Kidney capillary endothelial cell (primary cell): ENCODE measurements around the gene AKAP8L.
A peak's percentile ranks its signal among the peaks of the same experiment; 100 is the strongest.

Source experiments
- DNase-seq: peaks from one replicate; pipeline ENCODE4 v3.0.0-alpha.2; 2018; ENCODE audit warnings: low spot score

Gene AKAP8L, protein sequence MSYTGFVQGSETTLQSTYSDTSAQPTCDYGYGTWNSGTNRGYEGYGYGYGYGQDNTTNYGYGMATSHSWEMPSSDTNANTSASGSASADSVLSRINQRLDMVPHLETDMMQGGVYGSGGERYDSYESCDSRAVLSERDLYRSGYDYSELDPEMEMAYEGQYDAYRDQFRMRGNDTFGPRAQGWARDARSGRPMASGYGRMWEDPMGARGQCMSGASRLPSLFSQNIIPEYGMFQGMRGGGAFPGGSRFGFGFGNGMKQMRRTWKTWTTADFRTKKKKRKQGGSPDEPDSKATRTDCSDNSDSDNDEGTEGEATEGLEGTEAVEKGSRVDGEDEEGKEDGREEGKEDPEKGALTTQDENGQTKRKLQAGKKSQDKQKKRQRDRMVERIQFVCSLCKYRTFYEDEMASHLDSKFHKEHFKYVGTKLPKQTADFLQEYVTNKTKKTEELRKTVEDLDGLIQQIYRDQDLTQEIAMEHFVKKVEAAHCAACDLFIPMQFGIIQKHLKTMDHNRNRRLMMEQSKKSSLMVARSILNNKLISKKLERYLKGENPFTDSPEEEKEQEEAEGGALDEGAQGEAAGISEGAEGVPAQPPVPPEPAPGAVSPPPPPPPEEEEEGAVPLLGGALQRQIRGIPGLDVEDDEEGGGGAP

DNA sequence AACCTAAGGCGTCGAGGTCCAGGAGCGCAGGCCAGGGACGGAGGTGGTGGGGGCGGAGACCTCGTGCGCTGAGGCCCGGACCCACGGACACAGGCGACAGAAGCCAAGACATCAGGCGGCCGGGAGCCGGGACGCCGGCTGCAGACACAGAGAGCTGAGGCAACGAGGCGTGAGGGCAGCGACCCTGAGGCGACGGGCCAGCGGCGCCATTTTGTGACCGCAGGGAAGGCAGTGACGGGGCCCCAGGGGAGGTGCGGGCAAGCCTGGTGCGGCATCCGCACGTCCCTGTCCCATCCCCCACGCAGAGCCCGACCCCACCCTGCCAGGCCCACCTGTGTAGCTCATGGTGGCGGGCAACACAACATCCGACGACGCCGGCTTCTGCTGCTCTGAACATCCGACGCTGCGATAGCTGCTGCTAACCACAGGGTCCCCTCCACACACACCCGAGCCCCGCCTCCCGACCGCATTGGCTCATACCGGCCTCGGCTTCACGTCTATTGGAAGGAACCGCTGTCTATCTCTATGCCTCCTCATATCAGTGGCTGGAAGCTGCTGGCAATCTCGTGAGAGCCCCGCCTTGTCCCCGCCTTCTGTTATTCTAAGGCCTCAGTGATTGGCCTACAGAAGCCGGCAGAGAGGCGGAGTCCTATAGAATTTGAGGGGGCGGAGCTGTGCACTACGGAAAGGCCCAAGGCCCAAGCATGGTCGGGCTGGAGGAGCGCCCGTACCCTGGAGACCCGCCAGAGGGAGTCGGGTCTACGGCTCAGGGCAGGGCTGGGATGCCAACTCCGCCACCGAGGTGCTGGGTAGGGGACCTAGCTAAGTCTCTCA lies at the start of gene AKAP8L:
TSS of gene AKAP8L (minus strand) at position 410 of the 834 bp plus-strand sequence. CDS start at position 345, 65 bp downstream.
- DNase-seq: peak; percentile 100

DNA sequence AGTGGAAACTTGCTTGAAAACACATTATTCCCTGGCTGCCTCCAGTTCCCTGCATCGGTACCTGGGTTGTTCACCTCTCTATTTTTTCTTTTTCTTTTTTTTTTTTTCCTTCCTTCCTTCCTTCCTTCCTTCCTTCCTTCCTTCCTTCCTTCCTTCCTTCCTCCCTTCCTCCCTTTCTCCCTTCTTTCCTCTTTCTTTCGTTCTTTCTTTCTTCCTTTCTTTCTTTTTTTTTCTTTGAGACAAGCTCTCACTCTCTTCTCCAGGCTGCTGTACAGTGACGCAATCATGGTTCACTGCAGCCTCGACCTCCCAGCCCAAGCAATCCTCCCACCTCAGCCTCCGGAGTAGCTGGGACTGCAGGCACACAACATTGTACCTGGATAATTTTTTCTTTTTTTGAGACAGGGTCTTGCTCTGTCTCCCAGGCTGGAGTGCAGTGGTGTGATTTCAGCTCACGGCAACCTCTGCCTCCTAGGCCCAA lies 49.0 kb upstream of the AKAP8L start:
- no peak for DNase-seq

DNA sequence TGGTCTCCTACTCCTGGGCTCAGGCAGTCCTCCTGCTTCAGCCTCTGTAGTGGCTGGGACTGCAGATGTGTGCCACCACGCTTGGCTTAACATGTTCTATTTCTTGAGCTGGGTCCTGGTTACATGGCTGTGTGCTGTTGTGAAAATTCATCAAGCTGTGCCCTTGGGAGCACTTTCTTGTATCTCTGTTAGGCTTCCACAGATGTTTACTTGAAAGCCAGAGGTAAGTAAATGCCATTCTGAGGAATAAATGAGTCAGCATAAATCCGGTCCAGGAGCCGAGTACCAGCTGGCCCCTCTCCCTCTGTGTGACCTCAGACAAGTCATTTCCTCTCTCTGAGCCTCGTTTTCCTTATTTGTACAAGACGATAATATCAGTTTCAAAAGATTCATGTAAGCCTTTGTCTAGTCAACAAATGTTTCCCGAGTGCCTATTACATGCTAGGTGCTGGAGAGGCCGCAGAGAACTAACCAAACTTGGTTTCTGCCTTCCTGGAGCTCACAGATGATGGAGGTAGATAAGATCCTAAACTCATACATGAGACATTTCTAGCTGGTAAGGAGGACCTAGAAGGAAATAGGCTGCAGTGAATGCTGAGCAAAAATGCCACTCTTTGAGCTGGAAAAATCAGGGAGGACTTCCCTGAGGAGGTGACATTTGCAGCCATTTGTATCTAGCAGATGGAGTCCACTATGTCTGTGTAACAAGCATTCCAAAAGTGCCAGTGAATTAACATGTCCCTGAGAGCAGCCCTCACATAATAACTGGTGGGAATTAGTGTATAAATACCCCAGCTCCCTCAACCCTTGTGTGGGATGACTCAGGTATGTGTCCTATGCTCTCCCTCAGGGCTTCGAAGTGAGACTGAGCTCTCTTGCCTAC lies 48.3 kb upstream of the AKAP8L start:
- DNase-seq: peak; percentile 75

DNA sequence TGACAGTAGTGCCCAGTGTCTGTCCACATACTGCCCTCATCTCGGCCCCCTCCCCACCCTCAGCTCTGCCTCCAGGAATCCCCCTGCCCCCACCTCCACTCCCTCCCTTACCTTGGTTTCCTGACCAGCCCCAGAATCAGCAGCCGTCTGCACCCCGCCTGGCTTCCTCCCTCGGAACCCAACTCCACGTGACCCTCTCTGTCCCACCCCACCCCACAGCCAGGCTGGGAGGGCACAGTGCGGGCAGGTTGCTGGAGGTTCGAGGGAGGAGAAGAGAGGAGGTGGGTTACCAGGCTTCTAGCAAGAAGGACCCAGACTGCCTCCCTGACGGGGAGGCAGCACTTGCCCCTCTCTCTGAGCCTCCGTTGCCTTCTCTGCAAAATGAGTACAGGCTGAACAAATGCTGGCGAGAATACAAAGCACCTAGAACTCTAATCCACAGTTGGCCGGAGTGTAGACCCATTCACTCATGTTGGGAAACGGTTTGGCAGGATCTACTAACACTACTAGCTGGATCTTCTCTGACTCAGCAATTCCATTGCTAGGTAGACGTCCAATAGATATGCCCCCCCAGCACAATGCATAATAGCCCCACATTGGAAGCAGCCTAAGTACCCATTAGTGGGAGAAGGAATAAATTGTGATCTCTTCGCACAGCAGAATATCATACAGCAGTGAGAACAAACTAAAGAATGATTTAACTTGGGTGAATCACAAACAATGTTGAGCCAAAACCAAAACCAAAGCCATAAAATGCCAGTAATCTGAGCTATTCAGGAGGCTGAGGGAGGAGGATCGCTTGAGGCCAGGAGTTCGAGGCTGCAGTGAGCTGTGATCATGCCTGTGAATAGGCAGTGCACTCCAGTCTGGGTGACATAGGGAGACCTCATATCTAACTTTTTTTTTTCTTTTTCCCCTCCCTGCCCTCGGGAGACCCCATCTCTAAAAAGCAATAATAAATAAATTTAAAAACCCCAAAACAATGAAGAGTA lies 45.9 kb upstream of the AKAP8L start, which contains the start of gene RASAL3:
TSS of gene RASAL3 (minus strand) at position 151 of the 992 bp plus-strand sequence. CDS start 186 bp downstream, outside the sequence.
- no peak for DNase-seq

DNA sequence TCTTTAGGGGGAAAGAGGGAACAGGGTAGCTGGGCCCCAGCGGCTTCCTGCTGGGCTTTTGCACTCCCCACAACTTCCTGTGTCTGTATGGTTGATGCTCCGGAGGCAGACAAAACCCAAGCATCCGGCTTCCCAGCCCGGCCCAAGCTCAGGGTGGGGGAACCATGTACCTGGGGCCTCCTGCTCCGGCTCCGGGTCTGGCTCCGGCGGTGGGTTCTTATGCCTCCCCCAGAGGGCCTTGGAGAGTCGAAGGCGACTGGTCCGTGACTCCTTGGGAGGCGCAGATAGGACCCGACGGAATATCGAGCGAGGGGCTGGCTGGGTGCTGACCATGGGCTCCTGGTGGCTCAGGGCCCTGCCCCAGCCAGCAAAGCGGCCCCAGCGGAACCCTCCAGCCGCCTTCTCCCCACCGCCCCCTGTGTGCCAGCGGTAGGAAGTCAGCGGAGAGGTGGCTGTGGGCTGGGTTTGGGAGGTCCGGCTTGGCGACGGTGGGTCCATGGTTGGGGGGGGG lies 45.1 kb upstream of the AKAP8L start:
- DNase-seq: no peak

DNA sequence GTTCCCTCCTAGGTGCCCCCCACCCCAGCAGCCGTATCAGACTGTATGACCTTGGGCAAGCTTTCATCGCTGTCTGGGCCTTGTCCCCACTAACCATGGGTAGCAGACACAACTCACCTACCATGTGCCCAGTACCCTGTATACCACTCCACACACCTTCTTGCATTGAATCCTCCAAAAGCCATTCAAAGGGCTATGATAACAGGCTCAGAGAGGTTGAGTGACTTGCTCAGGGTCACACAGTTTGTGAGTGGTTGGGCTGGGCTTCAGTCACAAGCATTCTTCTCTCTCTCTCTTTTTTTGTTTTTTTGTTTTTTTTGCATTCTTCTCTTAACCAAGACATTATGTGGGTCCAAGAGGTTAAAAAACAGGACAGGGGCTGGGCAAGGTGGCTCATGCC lies 42.9 kb upstream of the AKAP8L start:
- no peak for DNase-seq

DNA sequence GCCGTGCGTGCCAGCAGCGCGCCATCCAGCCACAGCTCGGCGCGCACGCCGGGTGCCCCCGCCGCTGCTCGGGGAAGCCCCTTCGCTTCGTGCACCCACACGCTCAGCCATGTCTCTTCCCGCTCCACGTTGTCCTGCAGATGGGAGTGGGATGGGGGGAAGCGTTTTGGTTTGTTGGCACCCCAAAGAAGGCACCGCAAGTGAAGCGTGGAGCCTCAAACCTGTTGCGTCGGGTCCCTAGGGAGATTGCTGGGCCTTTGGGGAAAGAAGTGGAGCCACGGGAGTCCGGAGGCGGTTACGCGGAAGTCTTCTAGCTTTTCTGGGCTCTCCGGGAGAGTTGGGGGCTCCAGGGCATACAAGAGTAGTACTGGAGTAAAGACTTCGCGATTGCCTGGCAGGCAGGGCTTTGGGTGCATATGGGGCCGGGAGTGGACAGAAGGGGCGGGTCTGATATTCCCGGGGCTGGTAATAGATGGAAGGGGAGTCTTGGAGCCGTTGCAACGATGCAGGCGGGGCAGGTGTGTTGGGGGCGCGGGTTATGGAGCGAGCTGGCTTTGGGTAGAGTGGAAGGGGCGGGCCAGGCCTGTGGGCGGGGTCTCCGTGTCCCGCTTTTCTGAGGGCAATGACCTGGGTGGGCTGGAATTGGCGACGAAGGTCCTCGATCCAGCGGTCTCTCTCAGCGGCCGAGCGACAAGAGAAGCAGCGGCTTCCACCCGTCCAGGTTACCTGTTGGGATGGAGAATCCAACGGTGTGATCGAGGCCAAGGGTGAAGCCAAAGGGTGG lies 39.1 kb upstream of the AKAP8L start:
- no peak for DNase-seq

DNA sequence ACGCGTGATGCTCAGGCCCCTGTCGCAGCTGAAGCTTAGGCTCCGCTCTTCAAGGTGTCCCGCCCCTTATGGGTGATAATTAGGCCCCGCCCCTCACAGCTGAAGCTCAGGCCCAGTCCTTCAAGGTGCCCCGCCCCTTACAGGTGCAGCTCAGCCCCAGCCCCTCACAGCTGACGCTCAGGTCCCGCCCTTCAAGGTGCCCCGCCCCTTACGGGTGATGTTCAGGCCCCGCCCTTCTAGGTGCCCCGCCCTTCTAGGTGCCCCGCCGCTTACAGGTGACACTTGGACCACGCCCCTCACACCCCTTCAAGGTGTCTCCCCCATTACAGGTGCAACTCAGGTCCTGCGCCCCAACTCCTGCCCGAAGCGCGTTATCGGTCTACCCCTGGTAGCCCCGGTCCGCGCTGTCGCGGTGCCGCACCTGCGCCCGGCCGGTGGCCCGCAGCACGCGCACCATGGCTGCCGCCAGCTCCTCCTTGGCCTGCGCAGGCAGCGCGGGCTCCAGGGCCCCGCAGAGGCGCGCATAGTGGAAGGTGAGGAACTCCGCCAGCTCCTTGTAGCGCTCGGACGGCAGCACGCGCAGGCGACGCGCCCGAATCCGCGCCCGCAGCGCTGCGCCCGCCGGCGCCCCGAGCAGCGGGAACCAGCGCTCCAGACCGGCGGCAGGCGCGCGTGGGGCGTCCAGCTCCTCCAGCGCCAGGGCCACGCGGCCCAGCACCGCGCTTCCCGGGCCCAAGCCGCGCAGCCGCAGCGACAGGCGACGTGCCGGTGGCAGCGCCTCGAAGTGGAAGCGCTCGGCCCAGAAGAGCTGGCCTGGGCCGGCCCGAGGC lies 38.3 kb upstream of the AKAP8L start:
- no peak for DNase-seq

DNA sequence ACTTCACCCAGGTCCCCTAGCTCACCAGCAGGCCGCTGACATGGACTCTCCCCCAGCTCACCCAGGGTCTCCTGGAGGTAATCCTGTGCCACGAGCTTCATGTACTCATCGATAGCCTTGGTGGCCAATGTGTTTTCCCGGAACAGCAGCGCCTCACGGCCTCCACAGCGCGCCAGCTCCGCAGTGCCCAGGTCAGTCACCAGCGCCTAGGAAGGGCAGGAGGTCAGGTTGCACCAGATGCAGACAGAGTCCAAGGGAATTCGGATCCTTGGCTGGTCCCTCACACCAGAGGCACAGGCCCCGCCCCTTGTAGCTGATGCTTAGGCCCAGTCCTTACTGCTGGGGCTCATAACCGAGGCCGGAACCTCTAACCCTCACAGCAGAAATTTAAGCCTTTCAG lies 37.7 kb upstream of the AKAP8L start:
- no peak for DNase-seq

DNA sequence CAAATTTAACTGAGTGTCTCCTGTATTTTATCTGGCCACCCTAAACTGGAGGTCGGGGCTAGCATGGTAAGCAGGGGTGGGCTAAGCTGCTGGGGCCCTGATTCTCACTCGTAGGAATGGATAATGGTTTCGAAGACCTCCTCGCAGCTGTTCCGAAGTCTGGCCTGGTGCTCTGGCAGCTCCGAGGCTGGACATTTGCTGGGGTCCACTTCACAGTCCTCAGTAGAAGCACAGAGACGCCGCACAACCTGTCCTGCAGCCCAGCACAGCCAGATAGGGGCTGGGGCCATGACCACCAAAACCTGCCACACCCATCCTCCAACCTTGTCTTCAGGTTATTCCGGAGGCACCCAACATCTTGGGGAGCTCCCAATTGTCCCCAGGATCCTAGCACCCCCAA lies 37.2 kb upstream of the AKAP8L start:
- DNase-seq: no peak

DNA sequence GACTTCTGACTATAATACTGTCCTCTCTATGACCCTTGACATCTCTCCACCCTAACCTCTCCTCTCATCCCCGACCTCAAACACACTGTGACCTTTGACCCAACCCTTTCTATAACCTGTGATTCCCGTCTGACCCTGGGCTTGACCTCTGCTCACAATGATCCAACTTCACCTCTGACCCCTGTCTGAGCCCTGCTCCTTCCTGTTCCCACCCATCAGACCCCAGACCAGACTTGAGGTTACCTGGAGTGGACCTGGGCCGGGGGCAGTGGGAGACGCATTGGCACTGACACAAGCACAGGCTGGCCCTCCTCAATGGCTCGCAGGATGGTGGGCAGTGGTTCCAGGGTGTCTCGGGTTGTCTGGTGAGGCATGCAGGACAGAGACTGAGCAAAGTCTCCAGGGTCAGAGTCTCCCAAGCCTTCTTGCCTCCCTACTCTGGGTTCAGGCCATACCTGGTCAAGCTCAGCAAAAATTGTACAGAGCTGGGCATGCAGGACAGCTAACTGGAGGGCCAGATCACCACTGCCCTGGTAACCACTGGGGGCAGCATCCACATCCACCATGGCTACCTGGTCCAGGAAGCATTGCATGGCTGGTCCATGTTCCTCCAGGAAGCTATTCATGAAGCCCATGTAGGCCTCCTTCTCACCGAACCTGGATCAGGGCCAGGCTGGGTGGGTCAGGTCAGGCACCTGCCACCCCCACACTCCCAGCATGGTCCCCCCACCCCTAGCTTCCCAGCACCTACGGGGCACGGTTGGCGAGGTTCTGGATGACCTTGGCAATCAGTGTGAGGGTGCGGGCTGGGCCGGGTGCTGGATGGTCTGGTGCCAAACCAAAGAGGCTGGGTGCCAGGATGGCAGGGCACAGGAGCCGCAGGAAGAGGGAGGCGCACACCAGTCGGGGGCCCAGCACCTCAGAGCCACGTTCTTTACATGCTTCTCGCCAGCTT lies 35.4 kb upstream of the AKAP8L start:
- no peak for DNase-seq

DNA sequence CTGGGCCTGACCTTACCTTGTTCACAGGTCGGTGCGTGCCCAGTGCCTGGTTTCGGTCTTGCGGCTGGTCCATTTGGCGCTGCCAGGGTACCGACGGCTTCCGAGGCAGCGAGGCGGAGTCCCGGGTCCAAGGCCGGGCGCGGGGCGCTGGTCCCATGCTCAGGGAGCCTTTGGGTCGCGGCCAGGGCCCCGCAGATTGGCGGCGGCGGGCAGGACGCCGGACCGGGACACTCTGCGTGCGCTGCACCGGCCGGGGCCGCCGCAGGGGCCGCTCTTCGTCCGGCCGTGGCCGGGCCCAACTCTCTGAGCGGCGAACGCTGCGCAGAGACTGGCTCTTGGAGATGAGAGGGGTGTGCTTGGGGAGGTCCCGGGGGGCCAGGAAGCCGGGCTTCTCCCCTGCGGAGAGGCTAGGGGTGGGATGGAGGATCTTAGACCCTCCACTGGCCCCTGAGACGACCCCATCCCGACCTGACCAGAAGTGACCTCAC lies 34.3 kb upstream of the AKAP8L start:
- DNase-seq: no peak

DNA sequence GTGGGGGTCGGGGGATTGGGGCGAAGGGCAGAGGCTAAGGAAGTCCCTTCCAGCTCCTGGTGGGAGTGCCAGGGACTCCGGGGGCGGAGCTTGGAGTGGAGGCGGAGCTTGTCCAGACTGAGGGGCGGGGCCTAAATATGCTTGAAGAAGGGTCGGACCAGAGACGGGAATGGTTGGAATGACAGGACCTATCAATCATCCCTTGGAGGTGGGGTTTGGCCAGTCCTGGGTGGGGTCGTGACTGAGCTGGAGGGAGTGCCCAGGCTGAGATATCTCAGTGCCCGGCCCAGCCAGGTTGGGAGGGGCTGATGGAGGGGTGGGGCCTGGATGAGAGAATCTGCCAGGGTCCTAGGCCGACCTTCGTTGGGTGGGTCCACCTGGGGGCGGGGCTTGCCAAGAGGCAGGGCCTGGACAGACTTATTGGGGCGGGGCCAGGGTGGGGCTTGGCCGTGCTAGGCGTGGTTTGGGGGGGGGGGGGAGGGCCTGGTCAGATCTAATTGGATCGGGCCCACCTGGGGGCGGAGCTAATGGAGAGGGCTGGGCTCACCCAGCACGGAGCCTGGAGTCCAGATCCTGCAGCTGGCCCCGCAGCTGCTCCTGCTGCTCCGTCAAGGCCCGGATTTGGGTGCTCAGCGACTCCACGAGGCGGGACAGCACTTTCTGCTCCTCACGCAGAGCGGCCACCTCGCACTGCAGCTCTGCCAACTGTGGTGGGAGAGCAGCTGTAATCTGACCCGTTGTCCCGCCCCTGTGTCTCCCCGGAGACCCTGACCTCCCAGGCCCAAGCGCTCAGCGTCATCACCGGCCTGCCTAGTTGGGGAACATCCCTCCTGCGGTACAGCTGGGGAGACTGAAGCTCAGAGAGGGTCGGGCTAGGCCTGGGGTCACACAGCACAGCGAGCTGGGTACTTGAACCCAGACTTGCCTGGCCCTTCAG lies 33.6 kb upstream of the AKAP8L start:
- peak; percentile 54 for DNase-seq

DNA sequence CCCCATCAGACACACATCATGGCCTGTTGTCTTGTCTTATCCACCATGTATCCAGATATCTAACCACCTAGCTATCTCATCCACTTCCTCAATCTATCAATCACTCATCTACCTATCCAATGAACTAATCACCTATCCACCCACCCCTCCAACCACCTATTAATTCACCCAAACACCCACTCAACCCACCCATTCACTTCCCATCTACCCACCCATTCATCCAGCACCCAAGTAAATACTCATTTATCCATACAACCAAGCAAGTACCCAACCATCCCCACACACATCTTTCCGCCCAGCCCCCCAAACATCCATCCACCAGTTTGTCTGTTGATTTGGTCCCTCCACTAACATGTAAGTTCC lies 31.7 kb upstream of the AKAP8L start:
- DNase-seq: no peak

DNA sequence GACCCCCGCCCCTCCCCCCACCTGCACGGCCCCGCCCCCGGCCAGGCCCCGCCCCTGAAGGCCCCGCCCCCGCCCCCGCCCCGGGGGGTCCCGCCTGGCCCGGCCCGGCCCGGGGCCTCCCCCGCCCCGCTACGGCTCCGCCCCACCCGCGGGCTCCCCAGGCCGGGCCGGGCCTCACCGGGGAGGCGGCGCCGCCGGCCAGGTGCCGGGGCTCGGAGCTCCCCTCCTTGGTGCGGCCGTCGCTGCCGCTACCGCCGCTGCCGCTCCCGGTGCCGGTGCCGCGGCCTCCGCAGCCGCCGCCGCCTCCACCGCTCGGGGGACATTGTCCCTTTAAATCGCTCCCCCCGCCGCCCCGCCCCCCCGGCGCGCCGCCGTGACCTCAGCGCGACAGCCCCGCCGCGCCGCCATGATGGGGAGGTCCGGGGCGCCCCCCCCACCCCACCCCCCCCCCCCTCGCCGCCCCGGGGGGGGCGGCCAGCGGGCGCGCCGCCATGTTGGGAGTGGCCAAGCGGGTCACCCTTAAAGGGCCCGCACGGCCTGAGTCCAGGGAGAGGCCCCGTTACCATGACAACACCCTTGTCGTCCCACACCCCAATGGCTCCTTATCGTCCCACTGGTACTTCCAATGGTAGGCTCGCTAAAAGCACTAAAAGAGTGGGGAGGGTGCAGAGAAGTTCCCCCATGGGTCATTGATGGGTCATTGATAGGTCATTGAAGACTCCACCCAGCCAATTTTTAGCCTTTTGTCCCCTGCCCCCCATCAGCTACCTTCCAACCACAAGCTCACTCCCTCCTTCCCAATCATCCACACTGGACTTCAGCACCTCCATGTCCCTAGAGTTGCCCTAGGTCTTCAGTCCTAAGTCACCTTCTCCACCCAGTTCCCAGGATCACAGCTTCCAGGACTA lies 31.1 kb upstream of the AKAP8L start, which contains the start of gene WIZ:
TSS of gene WIZ (minus strand) at position 337 of the 908 bp plus-strand sequence. CDS start 1,649 bp downstream, outside the sequence.
- peak; percentile 58 for DNase-seq
